ENCODE measurements around the gene PPFIA4. TPM values are rescaled to one million over a fixed set of nuclear protein-coding genes. Genes with fewer than 3 reads are reported as not detected.

Gene PPFIA4
- polyA plus RNA-seq, 1 of the 3 experiments (the other 2 are of a cell fraction), result 4.4 TPM

- H3K4me3 ChIP-seq (ENCODE audit: low read depth in 2 of 2, low read length in 1 of 2), result no peak overlapping the region
- H3K9me2 ChIP-seq, result no peaks in the 10 kb centered on the region
- ChIA-PET POLR2A (no interaction called here), CTCF (interaction anchor here (0.9 to 26.1 kb wide), 13 partner anchors 8 to 144 kb away, joined by 3 to 602 read pairs (median 6); no protein-coding TSS in a partner anchor)
- WGBS (ENCODE audit: low lambda C conversion rate), result 43% methylated on average over 5 of the region's 5 CpGs
- H3K27me3 ChIP-seq (ENCODE audit: insufficient read depth), result no peaks in the 10 kb centered on the region; the same call in 1 of the 2 replicates
- H3K4me1 ChIP-seq (ENCODE audit: control insufficient read depth in 1 of 2, insufficient read depth in 2 of 2, low read depth in 1 of 2, low read length in 1 of 2), result peaks cover 18 to 45% of the 10 kb centered on the region in 2 experiments
- TF ChIP-seq NFIC (IDR thresholded peaks at IDR 0.05; ENCODE audit: borderline replicate concordance) (peak; percentile 74), JUND (IDR thresholded peaks at IDR 0.05) (no peak)
- no peaks in the 10 kb centered on the region for H3K36me3 ChIP-seq (replicated peaks in 1 of 2; ENCODE audit: control insufficient read depth in 1 of 2, insufficient read depth in 2 of 2, low read length in 1 of 2)
- no peak for DNase-seq
- H2AFZ ChIP-seq (ENCODE audit: low read depth), result no peak overlapping the region
- H3K9ac ChIP-seq, result no peak overlapping the region
- H4K20me1 ChIP-seq (ENCODE audit: insufficient read depth), result no peaks in the 10 kb centered on the region
- H3F3A ChIP-seq (replicated peaks; ENCODE audit: insufficient read depth), result peaks cover 5% of the 10 kb centered on the region
- no peak overlapping the region for H3K27ac ChIP-seq (ENCODE audit: low read depth in 2 of 2, low read length in 1 of 2)
- H3K79me2 ChIP-seq (ENCODE audit: insufficient read depth), result no peaks in the 10 kb centered on the region
- H3K9me3 ChIP-seq, result no peaks in the 10 kb centered on the region
- no peak overlapping the region for H3K4me2 ChIP-seq
Measured at GRCh38 chr1:203124546-203125317, 98.4 kb downstream of the PPFIA4 start.

- Histone ChIP-seq H3K9ac (no peak overlapping the region), H3K27me3 (ENCODE audit: insufficient read depth) (no peaks in the 10 kb centered on the region; the same call in 1 of the 2 replicates), H4K20me1 (ENCODE audit: insufficient read depth) (no peaks in the 10 kb centered on the region), H3K27ac (ENCODE audit: low read depth in 2 of 2, low read length in 1 of 2) (no peak overlapping the region), H2AFZ (ENCODE audit: low read depth) (no peak overlapping the region), H3K4me1 (ENCODE audit: control insufficient read depth in 1 of 2, insufficient read depth in 2 of 2, low read depth in 1 of 2, low read length in 1 of 2) (peaks cover 21 to 61% of the 10 kb centered on the region in 2 experiments), H3K9me3 (no peaks in the 10 kb centered on the region), H3K9me2 (no peaks in the 10 kb centered on the region), H3F3A (replicated peaks; ENCODE audit: insufficient read depth) (peaks cover 5% of the 10 kb centered on the region), H3K4me2 (peak overlapping the region; percentile 54; the same call in 1 of the 2 replicates), H3K36me3 (replicated peaks in 1 of 2; ENCODE audit: control insufficient read depth in 1 of 2, insufficient read depth in 2 of 2, low read length in 1 of 2) (no peaks in the 10 kb centered on the region), H3K79me2 (ENCODE audit: insufficient read depth) (no peaks in the 10 kb centered on the region), H3K4me3 (ENCODE audit: low read depth in 2 of 2, low read length in 1 of 2) (no peak overlapping the region)
- POLR2A ChIA-PET, result no interaction called here
- DNase-seq, result no peak
- CTCF ChIA-PET, result interaction anchor here (0.9 to 26.1 kb wide), 13 partner anchors 9 to 143 kb away, joined by 3 to 602 read pairs (median 6); no protein-coding TSS in a partner anchor
- TF ChIP-seq FOXM1 (IDR thresholded peaks at IDR 0.05; ENCODE audit: low read depth) (no peak), RCOR1 (IDR thresholded peaks at IDR 0.05; ENCODE audit: low read length) (no peak), USF2 (IDR thresholded peaks at IDR 0.05; ENCODE audit: borderline replicate concordance, low read depth, low read length) (no peak), SMC3 (IDR thresholded peaks at IDR 0.05; ENCODE audit: low read depth, low read length) (no peak), TAF1 (IDR thresholded peaks at IDR 0.05; ENCODE audit: borderline replicate concordance, low read depth, low read length) (no peak), CTCF (IDR thresholded peaks at IDR 0.05) (peak; percentile 55), CHD2 (IDR thresholded peaks at IDR 0.05; ENCODE audit: low read length, partially characterized antibody) (no peak), RAD21 (IDR thresholded peaks at IDR 0.05; ENCODE audit: low read length) (peak; percentile 25; the same call in 1 of the 2 replicates), RFX5 (IDR thresholded peaks at IDR 0.05; ENCODE audit: low read length) (no peak), MAX (IDR thresholded peaks at IDR 0.05; ENCODE audit: low read depth) (no peak)
- 54% methylated on average over 7 of the region's 8 CpGs for WGBS (ENCODE audit: low lambda C conversion rate)
Measured at GRCh38 chr1:203126151-203126865, 100.0 kb downstream of the PPFIA4 start.
